K562 (cell line): ENCODE data around the gene NCOA4. TPM values are rescaled to one million over a fixed set of nuclear protein-coding genes. Genes with fewer than 3 reads are reported as not detected.

Source experiments
- CSDE1 ChIP-seq, 2 experiments: fragments of 450-650 bp; IDR thresholded peaks; 2 replicates each; pipeline ENCODE4 v1.6.1; 2016; ENCODE audit warnings: mild to moderate bottlenecking in 1 of 2
- FOXJ3 ChIP-seq: sonication (generic); formaldehyde crosslinking; IDR thresholded peaks from 2 replicates; pipeline ENCODE4 v1.4.0; 2020; ENCODE audit warnings: mild to moderate bottlenecking, missing genetic modification reagents
- HNRNPLL ChIP-seq: fragments of 200-400 bp; formaldehyde crosslinking; IDR thresholded peaks from 2 replicates; pipeline ENCODE4 v1.6.1; 2017; ENCODE audit warnings: low read length, low read depth, mild to moderate bottlenecking; ENCODE audit not compliant: poor library complexity, severe bottlenecking
- HNRNPUL1 ChIP-seq: fragments of 200-400 bp; formaldehyde crosslinking; IDR thresholded peaks from 2 replicates; pipeline ENCODE4 v1.6.1; 2017; ENCODE audit warnings: low read length
- LARP7 ChIP-seq: fragments of 450-650 bp; IDR thresholded peaks from 2 replicates; pipeline ENCODE4 v1.6.1; 2016
- RBM25 ChIP-seq: fragments of 200-400 bp; formaldehyde crosslinking; IDR thresholded peaks from 2 replicates; pipeline ENCODE4 v1.6.1; 2018; ENCODE audit warnings: low read length, low read depth, moderate library complexity; ENCODE audit not compliant: severe bottlenecking
- SAP30 ChIP-seq: fragments of 200-600 bp; sonication (generic); IDR thresholded peaks from 2 replicates; pipeline ENCODE4 v1.6.1; 2012; ENCODE audit warnings: borderline replicate concordance, low read depth, mild to moderate bottlenecking, moderate library complexity, low read length, control low read depth, inconsistent platforms; ENCODE audit not compliant: insufficient read depth, poor library complexity, severe bottlenecking
- SIN3B ChIP-seq: fragments of 450-650 bp; IDR thresholded peaks from 2 replicates; pipeline ENCODE4 v1.6.1; 2017; ENCODE audit warnings: low read depth, mild to moderate bottlenecking, moderate library complexity
- SMAD2 ChIP-seq: fragments of 150-350 bp; IDR thresholded peaks from 2 replicates; pipeline ENCODE4 v1.6.1; 2014; ENCODE audit warnings: low read depth, mild to moderate bottlenecking, low read length
- TRIM28 ChIP-seq: fragments of 450-650 bp; IDR thresholded peaks from 2 replicates; pipeline ENCODE4 v1.6.1; 2017
- U2AF2 ChIP-seq: fragments of 200-400 bp; formaldehyde crosslinking; optimal IDR thresholded peaks from 2 replicates; pipeline ENCODE3; 2017; ENCODE audit warnings: low read depth, mild to moderate bottlenecking, low read length
- XRCC4 ChIP-seq: IDR thresholded peaks from one replicate; pipeline ENCODE4 v1.6.1; 2011; ENCODE audit not compliant: insufficient read depth, insufficient read length; ENCODE audit errors: extremely low read depth
- ZC3H8 ChIP-seq: fragments of 450-650 bp; IDR thresholded peaks from 2 replicates; pipeline ENCODE4 v1.6.1; 2017
- ZNF121 ChIP-seq: sonication (generic); formaldehyde crosslinking; conservative IDR thresholded peaks from 2 replicates; pipeline ENCODE4 v1.8.0; 2022; ENCODE audit warnings: missing genetic modification reagents
- ZNF75A ChIP-seq: fragments of 450-650 bp; formaldehyde crosslinking; IDR thresholded peaks from 2 replicates; pipeline ENCODE4 v1.4.0; 2020; ENCODE audit warnings: mild to moderate bottlenecking
- ZNF780A ChIP-seq: fragments of 250-450 bp; sonication (Bioruptor Pico); IDR thresholded peaks from 2 replicates; pipeline ENCODE4 v1.5.0; 2021; ENCODE audit warnings: mild to moderate bottlenecking
- polyA plus RNA-seq, 8 experiments: library from polyadenylated mRNA; depleted of rRNA in 4 of 8; stranded (reverse) in 5 of 8; unstranded in 3 of 8; fragments of >200 nt; fragmentation: Nextera tagmentation in 2 of 8; fragmentation: Illumina TruSeq in 1 of 8; extraction: Ambion mirVana in 2 of 8; extraction: Trizol in 1 of 8; gene quantifications; 2 replicates each; pipeline versions ENCODE4 v1.2.1 to v1.2.3, GENCODE V29; 2011 to 2014; ENCODE audit warnings: inconsistent platforms in 1 of 8, missing spikeins in 1 of 8
- total RNA-seq, 7 experiments: library from RNA; depleted of rRNA in 6 of 7; stranded (reverse); fragments of >200 nt in 6 of 7; fragmentation: Illumina TruSeq in 2 of 7; extraction: Trizol in 2 of 7; gene quantifications; 2 replicates each; pipeline versions ENCODE4 v1.2.1 to v1.2.3, GENCODE V29; 2011 to 2021; ENCODE audit warnings: low replicate concordance in 1 of 7
- TF ChIP-seq, protein P1 (sequence below): sonication (generic); formaldehyde crosslinking; IDR thresholded peaks from 2 replicates; pipeline ENCODE4 v1.8.1; 2023; ENCODE audit warnings: missing genetic modification reagents, mild to moderate bottlenecking, borderline replicate concordance
- TF ChIP-seq, protein P2 (sequence below): fragments of 200-400 bp; formaldehyde crosslinking; IDR thresholded peaks from 2 replicates; pipeline ENCODE4 v1.6.1; 2017; ENCODE audit warnings: mild to moderate bottlenecking, low read depth, low read length, moderate library complexity
- TF ChIP-seq, protein P3 (sequence below): fragments of 450-650 bp; IDR thresholded peaks from 2 replicates; pipeline ENCODE4 v1.6.1; 2016; ENCODE audit warnings: missing biosample characterization, missing genetic modification characterization
- TF ChIP-seq, protein P4 (sequence below): sonication (generic); formaldehyde crosslinking; IDR thresholded peaks from 2 replicates; pipeline ENCODE4 v1.9.0; 2022; ENCODE audit warnings: mild to moderate bottlenecking, missing genetic modification reagents
- TF ChIP-seq, protein P5 (sequence below): fragments of 250-450 bp; sonication (Bioruptor Pico); IDR thresholded peaks from 2 replicates; pipeline ENCODE4 v1.8.0; 2022; ENCODE audit warnings: moderate library complexity, mild to moderate bottlenecking, inconsistent platforms

The NCOA4 gene
- total and polyA plus RNA-seq, 9 of the 15 experiments (the other 6 are each of a cell fraction or from before 2014, with no cell fraction given), result 89.8 to 283 (median 181) TPM

DNA sequence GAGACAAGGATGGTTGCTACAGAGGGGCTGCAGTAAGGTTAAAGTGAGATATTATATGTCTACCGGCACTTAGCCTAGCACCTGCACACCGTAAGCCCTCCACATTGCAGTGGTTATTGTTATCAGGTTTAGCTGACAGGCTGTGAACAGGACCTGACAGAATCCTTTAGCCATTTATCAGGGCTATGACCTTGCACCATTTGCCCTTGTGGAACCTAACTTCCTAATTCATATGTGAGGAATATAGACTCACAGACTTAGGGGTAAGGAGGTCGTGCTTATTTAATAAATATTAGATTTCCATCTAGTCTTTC, 10.1 kb downstream of the NCOA4 start (continued):
- TF ChIP-seq, protein P1, sequence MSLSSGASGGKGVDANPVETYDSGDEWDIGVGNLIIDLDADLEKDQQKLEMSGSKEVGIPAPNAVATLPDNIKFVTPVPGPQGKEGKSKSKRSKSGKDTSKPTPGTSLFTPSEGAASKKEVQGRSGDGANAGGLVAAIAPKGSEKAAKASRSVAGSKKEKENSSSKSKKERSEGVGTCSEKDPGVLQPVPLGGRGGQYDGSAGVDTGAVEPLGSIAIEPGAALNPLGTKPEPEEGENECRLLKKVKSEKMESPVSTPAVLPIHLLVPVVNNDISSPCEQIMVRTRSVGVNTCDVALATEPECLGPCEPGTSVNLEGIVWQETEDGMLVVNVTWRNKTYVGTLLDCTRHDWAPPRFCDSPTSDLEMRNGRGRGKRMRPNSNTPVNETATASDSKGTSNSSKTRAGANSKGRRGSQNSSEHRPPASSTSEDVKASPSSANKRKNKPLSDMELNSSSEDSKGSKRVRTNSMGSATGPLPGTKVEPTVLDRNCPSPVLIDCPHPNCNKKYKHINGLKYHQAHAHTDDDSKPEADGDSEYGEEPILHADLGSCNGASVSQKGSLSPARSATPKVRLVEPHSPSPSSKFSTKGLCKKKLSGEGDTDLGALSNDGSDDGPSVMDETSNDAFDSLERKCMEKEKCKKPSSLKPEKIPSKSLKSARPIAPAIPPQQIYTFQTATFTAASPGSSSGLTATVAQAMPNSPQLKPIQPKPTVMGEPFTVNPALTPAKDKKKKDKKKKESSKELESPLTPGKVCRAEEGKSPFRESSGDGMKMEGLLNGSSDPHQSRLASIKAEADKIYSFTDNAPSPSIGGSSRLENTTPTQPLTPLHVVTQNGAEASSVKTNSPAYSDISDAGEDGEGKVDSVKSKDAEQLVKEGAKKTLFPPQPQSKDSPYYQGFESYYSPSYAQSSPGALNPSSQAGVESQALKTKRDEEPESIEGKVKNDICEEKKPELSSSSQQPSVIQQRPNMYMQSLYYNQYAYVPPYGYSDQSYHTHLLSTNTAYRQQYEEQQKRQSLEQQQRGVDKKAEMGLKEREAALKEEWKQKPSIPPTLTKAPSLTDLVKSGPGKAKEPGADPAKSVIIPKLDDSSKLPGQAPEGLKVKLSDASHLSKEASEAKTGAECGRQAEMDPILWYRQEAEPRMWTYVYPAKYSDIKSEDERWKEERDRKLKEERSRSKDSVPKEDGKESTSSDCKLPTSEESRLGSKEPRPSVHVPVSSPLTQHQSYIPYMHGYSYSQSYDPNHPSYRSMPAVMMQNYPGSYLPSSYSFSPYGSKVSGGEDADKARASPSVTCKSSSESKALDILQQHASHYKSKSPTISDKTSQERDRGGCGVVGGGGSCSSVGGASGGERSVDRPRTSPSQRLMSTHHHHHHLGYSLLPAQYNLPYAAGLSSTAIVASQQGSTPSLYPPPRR, result no peak
- no peak for TF ChIP-seq ZC3H8
- TF ChIP-seq U2AF2, result no peak
- TF ChIP-seq SMAD2, result no peak
- TF ChIP-seq TRIM28, result no peak
- no peak for TF ChIP-seq HNRNPUL1
- no peak for TF ChIP-seq HNRNPLL
- no peak for TF ChIP-seq ZNF780A (CRISPR knock-in tag)
- TF ChIP-seq, protein P2, sequence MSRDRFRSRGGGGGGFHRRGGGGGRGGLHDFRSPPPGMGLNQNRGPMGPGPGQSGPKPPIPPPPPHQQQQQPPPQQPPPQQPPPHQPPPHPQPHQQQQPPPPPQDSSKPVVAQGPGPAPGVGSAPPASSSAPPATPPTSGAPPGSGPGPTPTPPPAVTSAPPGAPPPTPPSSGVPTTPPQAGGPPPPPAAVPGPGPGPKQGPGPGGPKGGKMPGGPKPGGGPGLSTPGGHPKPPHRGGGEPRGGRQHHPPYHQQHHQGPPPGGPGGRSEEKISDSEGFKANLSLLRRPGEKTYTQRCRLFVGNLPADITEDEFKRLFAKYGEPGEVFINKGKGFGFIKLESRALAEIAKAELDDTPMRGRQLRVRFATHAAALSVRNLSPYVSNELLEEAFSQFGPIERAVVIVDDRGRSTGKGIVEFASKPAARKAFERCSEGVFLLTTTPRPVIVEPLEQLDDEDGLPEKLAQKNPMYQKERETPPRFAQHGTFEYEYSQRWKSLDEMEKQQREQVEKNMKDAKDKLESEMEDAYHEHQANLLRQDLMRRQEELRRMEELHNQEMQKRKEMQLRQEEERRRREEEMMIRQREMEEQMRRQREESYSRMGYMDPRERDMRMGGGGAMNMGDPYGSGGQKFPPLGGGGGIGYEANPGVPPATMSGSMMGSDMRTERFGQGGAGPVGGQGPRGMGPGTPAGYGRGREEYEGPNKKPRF, result no peak
- no peak for TF ChIP-seq FOXJ3 (CRISPR knock-in tag)
- TF ChIP-seq LARP7, result no peak
- no peak for TF ChIP-seq SIN3B
- no peak for TF ChIP-seq ZNF121 (CRISPR knock-in tag)
- TF ChIP-seq CSDE1 (IDR thresholded peaks at IDR 0.05), result no peak
- TF ChIP-seq ZNF75A (CRISPR knock-in tag), result no peak
- no peak for TF ChIP-seq SAP30
- TF ChIP-seq, protein P3, sequence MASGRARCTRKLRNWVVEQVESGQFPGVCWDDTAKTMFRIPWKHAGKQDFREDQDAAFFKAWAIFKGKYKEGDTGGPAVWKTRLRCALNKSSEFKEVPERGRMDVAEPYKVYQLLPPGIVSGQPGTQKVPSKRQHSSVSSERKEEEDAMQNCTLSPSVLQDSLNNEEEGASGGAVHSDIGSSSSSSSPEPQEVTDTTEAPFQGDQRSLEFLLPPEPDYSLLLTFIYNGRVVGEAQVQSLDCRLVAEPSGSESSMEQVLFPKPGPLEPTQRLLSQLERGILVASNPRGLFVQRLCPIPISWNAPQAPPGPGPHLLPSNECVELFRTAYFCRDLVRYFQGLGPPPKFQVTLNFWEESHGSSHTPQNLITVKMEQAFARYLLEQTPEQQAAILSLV (tag), result no peak
- no peak for TF ChIP-seq XRCC4
- TF ChIP-seq, protein P4, sequence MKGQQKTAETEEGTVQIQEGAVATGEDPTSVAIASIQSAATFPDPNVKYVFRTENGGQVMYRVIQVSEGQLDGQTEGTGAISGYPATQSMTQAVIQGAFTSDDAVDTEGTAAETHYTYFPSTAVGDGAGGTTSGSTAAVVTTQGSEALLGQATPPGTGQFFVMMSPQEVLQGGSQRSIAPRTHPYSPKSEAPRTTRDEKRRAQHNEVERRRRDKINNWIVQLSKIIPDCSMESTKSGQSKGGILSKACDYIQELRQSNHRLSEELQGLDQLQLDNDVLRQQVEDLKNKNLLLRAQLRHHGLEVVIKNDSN, result no peak
- no peak for TF ChIP-seq RBM25
- TF ChIP-seq, protein P5, sequence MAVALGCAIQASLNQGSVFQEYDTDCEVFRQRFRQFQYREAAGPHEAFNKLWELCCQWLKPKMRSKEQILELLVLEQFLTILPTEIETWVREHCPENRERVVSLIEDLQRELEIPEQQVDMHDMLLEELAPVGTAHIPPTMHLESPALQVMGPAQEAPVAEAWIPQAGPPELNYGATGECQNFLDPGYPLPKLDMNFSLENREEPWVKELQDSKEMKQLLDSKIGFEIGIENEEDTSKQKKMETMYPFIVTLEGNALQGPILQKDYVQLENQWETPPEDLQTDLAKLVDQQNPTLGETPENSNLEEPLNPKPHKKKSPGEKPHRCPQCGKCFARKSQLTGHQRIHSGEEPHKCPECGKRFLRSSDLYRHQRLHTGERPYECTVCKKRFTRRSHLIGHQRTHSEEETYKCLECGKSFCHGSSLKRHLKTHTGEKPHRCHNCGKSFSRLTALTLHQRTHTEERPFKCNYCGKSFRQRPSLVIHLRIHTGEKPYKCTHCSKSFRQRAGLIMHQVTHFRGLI (CRISPR knock-in tag), result no peak
